Panc1 (cell line): ENCODE results near the gene ADPRHL1. TPM values are rescaled to one million over a fixed set of nuclear protein-coding genes. Genes with fewer than 3 reads are reported as not detected.

Experiments
- ATAC-seq: fragments of 200-7000 bp; cut with Tn5 transposase; 2 replicates; pipeline ENCODE4 v1.9.1; 2020; ENCODE audit warnings: mild to moderate bottlenecking, moderate library complexity
- BruUV-seq: library from RNA; stranded (reverse); fragments of 400-500 nt; replicated peaks from 2 replicates; lab custom pipeline; 2021; lab: Mats Ljungman, UMichigan
- CTCF ChIA-PET: fragments of 300-600 bp; sonication (Branson Sonifier 250); formaldehyde crosslinking; loops from one replicate; lab custom pipeline; 2022; ENCODE audit warnings: antibody characterized with exemption; lab: Charles Lee
- POLR2A ChIA-PET: fragments of 300-600 bp; sonication (Branson Sonifier 250); formaldehyde crosslinking; loops from one replicate; lab custom pipeline; 2022; ENCODE audit warnings: antibody characterized with exemption; lab: Charles Lee
- DNase-seq: peaks from one replicate; pipeline ENCODE4 v3.0.0-alpha.2; 2010; ENCODE audit warnings: low read depth, low spot score
- H3K27ac ChIP-seq: 2 replicates; pipeline ENCODE4 v1.5.1; 2011; ENCODE audit warnings: mild to moderate bottlenecking, low read length, inconsistent platforms
- H3K27me3 ChIP-seq: fragments of 200-500 bp; sonication (Bioruptor generic); 2 replicates; pipeline ENCODE4 v1.6.0; 2014; ENCODE audit warnings: low read length, inconsistent platforms; ENCODE audit not compliant: control insufficient read depth, insufficient read depth
- H3K36me3 ChIP-seq: fragments of 200-500 bp; sonication (Bioruptor generic); 2 replicates; pipeline ENCODE4 v1.5.1; 2014; ENCODE audit warnings: inconsistent platforms, mild to moderate bottlenecking, low read length, moderate library complexity; ENCODE audit not compliant: control insufficient read depth, insufficient read depth
- H3K4me1 ChIP-seq: 2 replicates; pipeline ENCODE4 v1.5.1; 2011; ENCODE audit warnings: inconsistent platforms, mild to moderate bottlenecking, low read length, moderate library complexity; ENCODE audit not compliant: control insufficient read depth, insufficient read depth
- H3K4me3 ChIP-seq, 2 experiments: 2 replicates each; pipeline ENCODE4 v1.5.1; 2011 to 2012; ENCODE audit warnings: low read depth in 2 of 2, low read length in 2 of 2, mild to moderate bottlenecking in 2 of 2, inconsistent platforms in 1 of 2, moderate library complexity in 1 of 2
- H3K9me3 ChIP-seq: fragments of 200-500 bp; sonication (Bioruptor generic); 2 replicates; pipeline ENCODE4 v1.5.1; 2014; ENCODE audit warnings: low read depth, mild to moderate bottlenecking, inconsistent platforms, low read length, moderate library complexity; ENCODE audit not compliant: control insufficient read depth, insufficient read depth
- CTCF ChIP-seq: fragments of 450-650 bp; IDR thresholded peaks from 2 replicates; pipeline ENCODE4 v1.5.1; 2017; ENCODE audit warnings: mild to moderate bottlenecking
- POLR2AphosphoS5 ChIP-seq: IDR thresholded peaks from 2 replicates; pipeline ENCODE4 v1.6.1; 2012; ENCODE audit warnings: mild to moderate bottlenecking, low read depth, low read length, moderate library complexity
- REST ChIP-seq, 2 experiments: IDR thresholded peaks; 2 replicates each; pipeline ENCODE4 v1.6.1; 2011 to 2012; ENCODE audit warnings: low read depth in 2 of 2, control low read depth in 1 of 2, low read length in 1 of 2, mild to moderate bottlenecking in 1 of 2, moderate library complexity in 1 of 2; ENCODE audit not compliant: insufficient read depth in 1 of 2
- SIN3A ChIP-seq: IDR thresholded peaks from 2 replicates; pipeline ENCODE4 v1.6.1; 2012; ENCODE audit warnings: low read depth, mild to moderate bottlenecking, low read length, moderate library complexity, borderline replicate concordance; ENCODE audit not compliant: insufficient read depth
- TCF7L2 ChIP-seq: IDR thresholded peaks from 2 replicates; pipeline ENCODE4 v1.6.1; 2011; ENCODE audit warnings: mild to moderate bottlenecking, low read depth, low read length, inconsistent platforms
- in situ Hi-C: cut with HindIII; loops from 2 replicates; pipeline ENCODE4 v1.10.0; 2016; ENCODE audit warnings: low sequenced_read_pairs, low pct_unique_long_range_greater_than_20kb
- intact Hi-C: fragments of 100-400 bp; cut with micrococcal nuclease; formaldehyde crosslinking; loops from one replicate; pipeline ENCODE4 v1.10.0; 2022; ENCODE audit not compliant: unreplicated experiment
- total RNA-seq: library from RNA; stranded (reverse); gene quantifications from one replicate; pipeline ENCODE4 v1.2.1, GENCODE V29; 2021; ENCODE audit not compliant: unreplicated experiment

ADPRHL1 gene
- total RNA-seq, 1 experiment from 2014 or later: 4.8 TPM

DNA sequence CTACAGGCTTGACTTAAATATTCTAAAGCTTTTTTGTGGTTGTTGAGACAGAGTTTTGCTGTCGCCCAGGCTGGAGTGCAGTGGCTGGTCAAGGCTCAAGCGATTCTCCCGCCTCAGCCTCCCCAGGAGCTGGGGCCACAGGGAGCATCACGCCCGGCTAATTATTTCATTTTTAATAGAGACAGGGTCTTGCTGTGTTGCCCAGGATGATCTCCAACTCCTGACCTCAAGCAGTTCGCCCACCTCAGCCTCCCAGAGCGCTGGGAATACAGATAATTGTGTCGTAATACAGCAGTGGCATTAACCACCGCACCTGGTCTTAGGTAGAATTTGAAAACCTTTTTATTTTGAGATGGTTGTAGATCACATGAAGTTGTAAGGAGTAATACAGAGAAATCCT, 38.7 kb upstream of the ADPRHL1 start:
- Histone ChIP-seq H3K27ac (peak overlapping the region; percentile 94), H3K36me3 (peaks cover 11% of the 10 kb centered on the region), H3K4me3 (peak overlapping the region; percentile 77 to 87), H3K27me3 (no peaks in the 10 kb centered on the region), H3K4me1 (peaks cover 32% of the 10 kb centered on the region), H3K9me3 (no peaks in the 10 kb centered on the region)
- intact Hi-C loops: no loop called here
- TF ChIP-seq CTCF (no peak), REST (IDR thresholded peaks at IDR 0.05; ENCODE audit: insufficient read depth in 1 of 2, low read depth in 2 of 2, low read length in 1 of 2) (no peak), TCF7L2 (no peak), SIN3A (no peak), POLR2AphosphoS5 (no peak)
- CTCF ChIA-PET: no interaction called here
- no peak for ATAC-seq
- POLR2A ChIA-PET: no interaction called here
- BruUV-seq: no TSS peak
- DNase-seq: no peak
- in situ Hi-C loops: no loop called here

- H3K4me3 ChIP-seq: peak overlapping the region; percentile 77 to 87
- no TSS peak for BruUV-seq
- H3K27ac ChIP-seq: peak overlapping the region; percentile 94
- H3K9me3 ChIP-seq: no peaks in the 10 kb centered on the region
- intact Hi-C loops (no loop called here), in situ Hi-C loops (no loop called here)
- peaks cover 9% of the 10 kb centered on the region for H3K36me3 ChIP-seq
- peaks cover 32% of the 10 kb centered on the region for H3K4me1 ChIP-seq
- H3K27me3 ChIP-seq: no peaks in the 10 kb centered on the region
- ChIA-PET POLR2A (no interaction called here), CTCF (no interaction called here)
- DNase-seq (no peak), ATAC-seq (peak; percentile 3; the same call in 1 of the 2 replicates)
- TF ChIP-seq REST (IDR thresholded peaks at IDR 0.05; ENCODE audit: insufficient read depth in 1 of 2, low read depth in 2 of 2, low read length in 1 of 2) (no peak), TCF7L2 (no peak), CTCF (no peak), POLR2AphosphoS5 (no peak), SIN3A (no peak)
These were observed 38.2 kb upstream of the ADPRHL1 start for GRCh38 chr13:113491418-113491883.
